Liver (tissue), 9 donors: ENCODE measurements around the gene PSMB2. TPM values are rescaled to one million over a fixed set of nuclear protein-coding genes. Genes with fewer than 3 reads are reported as not detected.

Experiments
- DNase-seq: peaks from one replicate; pipeline ENCODE4 v3.0.0-alpha.2; 2017; ENCODE audit warnings: low spot score
- H3K27ac ChIP-seq, 2 donors: one replicate each; pipeline ENCODE4 v1.7.0; 2013; ENCODE audit warnings: inconsistent platforms in 2 of 2, low read length in 2 of 2, control low read depth in 1 of 2, low read depth in 1 of 2, mild to moderate bottlenecking in 1 of 2
- H3K27me3 ChIP-seq, 4 donors: one replicate each; pipeline versions ENCODE4 v1.6.1 to v1.7.0; 2013; ENCODE audit warnings: low read length in 3 of 4, inconsistent platforms in 1 of 4, mild to moderate bottlenecking in 1 of 4, moderate library complexity in 1 of 4; ENCODE audit not compliant: control insufficient read depth in 4 of 4, insufficient read depth in 4 of 4
- H3K36me3 ChIP-seq, 4 donors: one replicate each; pipeline versions ENCODE4 v1.6.1 to v1.7.0; 2013; ENCODE audit warnings: low read length in 3 of 4, mild to moderate bottlenecking in 3 of 4, low read depth in 1 of 4, moderate library complexity in 1 of 4; ENCODE audit not compliant: control insufficient read depth in 4 of 4, insufficient read depth in 3 of 4
- H3K4me1 ChIP-seq, 4 donors: one replicate each; pipeline versions ENCODE4 v1.6.1 to v1.7.0; 2013; ENCODE audit warnings: low read length in 3 of 4, mild to moderate bottlenecking in 3 of 4, moderate library complexity in 1 of 4; ENCODE audit not compliant: control insufficient read depth in 4 of 4, insufficient read depth in 4 of 4
- H3K4me3 ChIP-seq, 3 donors: one replicate each; pipeline versions ENCODE4 v1.6.1 to v1.7.0; 2013; ENCODE audit warnings: low read length in 3 of 3, control low read depth in 1 of 3, low read depth in 1 of 3, mild to moderate bottlenecking in 1 of 3
- H3K9ac ChIP-seq, 2 donors: one replicate each; pipeline ENCODE4 v1.7.0; 2013; ENCODE audit warnings: low read length in 2 of 2, mild to moderate bottlenecking in 2 of 2, moderate library complexity in 2 of 2, control low read depth in 1 of 2, low read depth in 1 of 2
- H3K9me3 ChIP-seq, 4 donors: one replicate each; pipeline versions ENCODE4 v1.6.1 to v1.7.0; 2013; ENCODE audit warnings: low read length in 3 of 4; ENCODE audit not compliant: control insufficient read depth in 4 of 4
- ATF3 ChIP-seq: IDR thresholded peaks from 2 replicates; pipeline ENCODE4 v1.6.1; 2016; ENCODE audit warnings: antibody characterized with exemption
- EGR1 ChIP-seq, 2 donors: IDR thresholded peaks; 2 replicates each; pipeline ENCODE4 v1.6.1; 2016 to 2018; ENCODE audit warnings: antibody characterized with exemption in 2 of 2, low read depth in 2 of 2
- FOXA1 ChIP-seq: IDR thresholded peaks from 2 replicates; pipeline ENCODE4 v1.6.1; 2016; ENCODE audit warnings: antibody characterized with exemption
- GABPA ChIP-seq, 2 donors: IDR thresholded peaks in 1 of 2; conservative IDR thresholded peaks in 1 of 2; 2 replicates each; pipeline ENCODE4 v1.6.1; 2016; ENCODE audit warnings: antibody characterized with exemption in 2 of 2, mild to moderate bottlenecking in 1 of 2, moderate library complexity in 1 of 2
- HNF4A ChIP-seq, 2 donors: conservative IDR thresholded peaks; 2 replicates each; pipeline ENCODE4 v1.6.1; 2016; ENCODE audit warnings: antibody characterized with exemption in 2 of 2, mild to moderate bottlenecking in 2 of 2
- HNF4G ChIP-seq: IDR thresholded peaks from 2 replicates; pipeline ENCODE4 v1.6.1; 2016; ENCODE audit warnings: antibody characterized with exemption
- JUND ChIP-seq, 2 donors: IDR thresholded peaks; 2 replicates each; pipeline ENCODE4 v1.6.1; 2016; ENCODE audit warnings: antibody characterized with exemption in 2 of 2
- NR2F2 ChIP-seq: IDR thresholded peaks from 2 replicates; pipeline ENCODE4 v1.6.1; 2016; ENCODE audit warnings: antibody characterized with exemption
- RAD21 ChIP-seq, 2 donors: IDR thresholded peaks; 2 replicates each; pipeline ENCODE4 v1.6.1; 2016; ENCODE audit warnings: antibody characterized with exemption in 2 of 2, mild to moderate bottlenecking in 2 of 2
- REST ChIP-seq: IDR thresholded peaks from 2 replicates; pipeline ENCODE4 v1.6.1; 2016; ENCODE audit warnings: antibody characterized with exemption, mild to moderate bottlenecking
- RXRA ChIP-seq, 2 donors: IDR thresholded peaks; 2 replicates each; pipeline ENCODE4 v1.6.1; 2017 to 2018; ENCODE audit warnings: antibody characterized with exemption in 2 of 2, mild to moderate bottlenecking in 1 of 2
- TAF1 ChIP-seq: conservative IDR thresholded peaks from 2 replicates; pipeline ENCODE4 v1.6.1; 2016; ENCODE audit warnings: antibody characterized with exemption, mild to moderate bottlenecking
- YY1 ChIP-seq: IDR thresholded peaks from 2 replicates; pipeline ENCODE4 v1.6.1; 2016; ENCODE audit warnings: antibody characterized with exemption, mild to moderate bottlenecking
- WGBS: extraction: QIAGEN DNeasy Blood & Tissue Kit; methylation state at CpG from one replicate; pipeline ENCODE4 v1.1.7; 2013; 5-methylcytosine and 5-hydroxymethylcytosine counted together
- polyA plus RNA-seq, 2 donors: library from polyadenylated mRNA; stranded (reverse) in 1 of 2; unstranded in 1 of 2; fragments of 200-250 nt in 1 of 2; fragments of >200 nt in 1 of 2; fragmentation: Nextera tagmentation in 1 of 2; extraction: Ambion mirVana in 1 of 2; gene quantifications; one replicate each; pipeline versions ENCODE4 v1.2.1 to v1.2.3, GENCODE V29; 2013 to 2015
- total RNA-seq, 2 donors: library from RNA; depleted of rRNA; stranded (reverse); fragments of >200 nt; gene quantifications; one replicate each; pipeline ENCODE4 v1.2.3, GENCODE V29; 2014
- donor health status: healthy.
- donor health status: healthy.
- donor health status: healthy.
- donor health status: healthy.
- donor health status: healthy.

The PSMB2 gene
- total and polyA plus RNA-seq, 4 donors = 19.1 to 76.6 (median 40.8) TPM

- no peak overlapping the region for H3K4me3 ChIP-seq
- H3K36me3 ChIP-seq = peaks cover 0 to 6% (median 3%) of the 10 kb centered on the region in 4 donors
- DNase-seq = no peak
- TF ChIP-seq NR2F2 = no peak
- no peak for TF ChIP-seq HNF4A (conservative IDR thresholded peaks at IDR 0.05)
- TF ChIP-seq TAF1 = no peak
- no peak for TF ChIP-seq ATF3
- no peak for TF ChIP-seq HNF4G
- TF ChIP-seq RAD21 (IDR thresholded peaks at IDR 0.05) = no peak
- no peak for TF ChIP-seq FOXA1
- TF ChIP-seq RXRA (IDR thresholded peaks at IDR 0.05) = no peak
- TF ChIP-seq REST = no peak
- no peak for TF ChIP-seq YY1
- TF ChIP-seq GABPA (IDR thresholded peaks at IDR 0.05 in 1 of 2, conservative IDR thresholded peaks at IDR 0.05 in 1 of 2) = no peak
- no peak for TF ChIP-seq EGR1 (IDR thresholded peaks at IDR 0.05; ENCODE audit: low read depth in 2 of 2)
- TF ChIP-seq JUND (IDR thresholded peaks at IDR 0.05) = no peak
- H3K9me3 ChIP-seq = no peaks in the 10 kb centered on the region
- H3K9ac ChIP-seq = no peak overlapping the region
- 93% methylated on average over 11 of the region's 11 CpGs for WGBS
- no peak overlapping the region for H3K27ac ChIP-seq
- peaks cover 0 to 7% (median 4%) of the 10 kb centered on the region in 4 donors for H3K4me1 ChIP-seq
- H3K27me3 ChIP-seq = no peaks in the 10 kb centered on the region
Observed at GRCh38 chr1:35565742-35566133, 75.6 kb downstream of the PSMB2 start.

- Histone ChIP-seq H3K4me3 (no peak overlapping the region), H3K27ac (no peak overlapping the region), H3K4me1 (peaks cover 0 to 14% (median 7%) of the 10 kb centered on the region in 4 donors), H3K27me3 (no peaks in the 10 kb centered on the region), H3K9ac (no peak overlapping the region), H3K9me3 (no peaks in the 10 kb centered on the region), H3K36me3 (peaks cover 0 to 6% (median 3%) of the 10 kb centered on the region in 4 donors)
- no peak for DNase-seq
- WGBS = 92% methylated on average over 28 of the region's 28 CpGs
- no peak for TF ChIP-seq ATF3
- no peak for TF ChIP-seq FOXA1
- TF ChIP-seq YY1 = no peak
- no peak for TF ChIP-seq GABPA (IDR thresholded peaks at IDR 0.05 in 1 of 2, conservative IDR thresholded peaks at IDR 0.05 in 1 of 2)
- TF ChIP-seq TAF1 = no peak
Observed at GRCh38 chr1:35564884-35565741, 76.2 kb downstream of the PSMB2 start.
